ENCODE measurements around the gene C22orf39. TPM values are rescaled to one million over a fixed set of nuclear protein-coding genes. Genes with fewer than 3 reads are reported as not detected.

The C22orf39 gene, protein sequence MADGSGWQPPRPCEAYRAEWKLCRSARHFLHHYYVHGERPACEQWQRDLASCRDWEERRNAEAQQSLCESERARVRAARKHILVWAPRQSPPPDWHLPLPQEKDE
- 10 to 100 TPM; 57.4 to 85.8 TPM for total RNA-seq

DNA sequence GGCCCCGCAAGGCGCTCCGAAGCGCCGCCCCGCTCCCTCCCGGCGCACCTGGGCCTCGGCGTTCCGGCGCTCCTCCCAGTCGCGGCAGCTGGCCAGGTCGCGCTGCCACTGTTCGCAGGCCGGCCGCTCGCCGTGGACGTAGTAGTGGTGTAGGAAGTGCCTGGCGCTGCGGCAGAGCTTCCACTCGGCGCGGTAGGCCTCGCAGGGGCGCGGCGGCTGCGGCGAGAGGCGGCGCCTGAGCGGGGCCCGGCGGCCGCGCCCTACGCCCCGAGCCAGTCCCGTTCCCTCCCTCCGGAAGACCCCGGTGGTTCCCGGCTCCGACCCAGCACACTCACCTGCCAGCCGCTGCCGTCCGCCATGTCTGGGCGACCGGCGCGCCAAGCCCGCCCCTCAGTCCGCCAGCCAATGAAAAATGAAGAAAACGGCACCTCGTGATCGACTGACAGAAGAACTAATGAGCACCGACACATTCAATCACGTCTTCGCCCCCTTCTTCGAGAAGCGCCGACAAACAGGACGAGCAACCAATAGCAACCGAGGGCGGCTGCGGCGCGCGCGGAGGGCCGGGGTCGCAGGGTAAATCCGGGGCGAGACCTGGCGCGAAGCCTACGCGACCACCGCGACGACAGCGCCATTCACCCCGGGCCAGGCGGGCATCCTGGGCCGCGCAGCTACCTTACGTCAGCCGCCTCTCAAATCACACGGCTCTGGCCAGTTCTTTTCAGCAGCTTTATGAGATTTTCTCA lies at the start of gene C22orf39:
Gene C22orf39 (minus strand): TSS at position 382 of the 746 bp plus-strand sequence. CDS start 23 bp downstream, at position 359.
- H3K4me3 ChIP-seq = peak within 1 kb of the TSS; percentile 71 to 91
- under 1% methylated on average over 77 of the region's 92 CpGs for WGBS
- H3K27ac ChIP-seq = peak within 1 kb of the TSS; percentile 93 to 94
- H3K9me3 ChIP-seq = no peaks in the 10 kb centered on the region
- peak; percentile 92 for TF ChIP-seq POLR2AphosphoS5 (IDR thresholded peaks at IDR 0.05)
- TF ChIP-seq, protein P1, sequence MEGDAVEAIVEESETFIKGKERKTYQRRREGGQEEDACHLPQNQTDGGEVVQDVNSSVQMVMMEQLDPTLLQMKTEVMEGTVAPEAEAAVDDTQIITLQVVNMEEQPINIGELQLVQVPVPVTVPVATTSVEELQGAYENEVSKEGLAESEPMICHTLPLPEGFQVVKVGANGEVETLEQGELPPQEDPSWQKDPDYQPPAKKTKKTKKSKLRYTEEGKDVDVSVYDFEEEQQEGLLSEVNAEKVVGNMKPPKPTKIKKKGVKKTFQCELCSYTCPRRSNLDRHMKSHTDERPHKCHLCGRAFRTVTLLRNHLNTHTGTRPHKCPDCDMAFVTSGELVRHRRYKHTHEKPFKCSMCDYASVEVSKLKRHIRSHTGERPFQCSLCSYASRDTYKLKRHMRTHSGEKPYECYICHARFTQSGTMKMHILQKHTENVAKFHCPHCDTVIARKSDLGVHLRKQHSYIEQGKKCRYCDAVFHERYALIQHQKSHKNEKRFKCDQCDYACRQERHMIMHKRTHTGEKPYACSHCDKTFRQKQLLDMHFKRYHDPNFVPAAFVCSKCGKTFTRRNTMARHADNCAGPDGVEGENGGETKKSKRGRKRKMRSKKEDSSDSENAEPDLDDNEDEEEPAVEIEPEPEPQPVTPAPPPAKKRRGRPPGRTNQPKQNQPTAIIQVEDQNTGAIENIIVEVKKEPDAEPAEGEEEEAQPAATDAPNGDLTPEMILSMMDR (IDR thresholded peaks at IDR 0.05) = no peak
- TF ChIP-seq POLR2A (IDR thresholded peaks at IDR 0.05) = peak; percentile 76
- peak; percentile 93 for DNase-seq (ENCODE audit: low spot score)
- no peaks in the 10 kb centered on the region for H3K36me3 ChIP-seq
- intact Hi-C loops (cut with DNase I) = loop anchor here (10.0 kb wide), 1 partner anchor 153 kb away; the partner anchor contains the start of gene CLTCL1
- peaks cover 3% of the 10 kb centered on the region for H3K4me1 ChIP-seq (replicated peaks)
- no peaks in the 10 kb centered on the region for H3K27me3 ChIP-seq (replicated peaks; ENCODE audit: insufficient read depth)

DNA sequence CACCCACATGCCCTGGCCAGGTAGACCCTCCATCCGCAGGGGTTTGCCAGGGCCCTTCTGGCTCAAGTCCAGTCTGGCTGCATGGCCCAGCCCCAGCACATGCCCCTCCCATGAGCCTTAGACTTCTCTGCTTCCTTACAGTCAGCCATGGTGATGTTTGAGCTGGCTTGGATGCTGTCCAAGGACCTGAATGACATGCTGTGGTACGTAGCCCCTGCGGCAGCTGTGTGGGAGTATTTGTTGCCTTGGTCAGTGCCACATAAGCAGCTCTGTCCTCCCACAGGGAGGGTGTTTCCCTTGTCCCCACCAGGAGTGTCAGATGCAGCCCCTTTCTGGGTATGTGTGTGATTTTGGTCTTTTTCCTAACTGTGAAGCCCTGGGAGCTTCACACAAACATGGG lies 49.7 kb upstream of the C22orf39 start:
- intact Hi-C loops (cut with DNase I) = loop anchor here (10.0 kb wide), 1 partner anchor 128 kb away; no protein-coding TSS in a partner anchor
- no peak for DNase-seq (ENCODE audit: low spot score)
- no peaks in the 10 kb centered on the region for H3K36me3 ChIP-seq

DNA sequence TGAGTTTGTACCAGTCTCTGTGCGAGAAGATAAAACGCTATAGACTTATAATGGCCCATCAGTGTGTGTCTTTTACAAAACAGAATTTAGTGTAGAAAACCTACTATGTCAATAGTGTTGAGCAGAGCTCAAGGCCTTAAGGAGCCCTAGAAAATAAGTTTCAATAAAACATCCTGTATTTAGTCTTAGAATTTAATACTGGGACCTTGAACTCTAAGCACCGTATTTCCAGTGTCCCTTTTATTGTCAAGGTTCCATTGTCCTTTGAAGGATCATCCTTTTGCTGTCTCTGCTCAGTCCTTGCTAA lies 48.8 kb upstream of the C22orf39 start:
- H3K36me3 ChIP-seq = no peaks in the 10 kb centered on the region
- H3K27ac ChIP-seq = no peak overlapping the region
- H3K4me3 ChIP-seq = no peak overlapping the region
- no peaks in the 10 kb centered on the region for H3K4me1 ChIP-seq (replicated peaks)
- TF ChIP-seq POLR2A (IDR thresholded peaks at IDR 0.05) (no peak), POLR2AphosphoS5 (IDR thresholded peaks at IDR 0.05) (no peak)
- TF ChIP-seq, protein P1 (IDR thresholded peaks at IDR 0.05) = no peak
- intact Hi-C loops (cut with DNase I) = loop anchor here (10.0 kb wide), 1 partner anchor 129 kb away; no protein-coding TSS in a partner anchor
- no peaks in the 10 kb centered on the region for H3K9me3 ChIP-seq
- no peaks in the 10 kb centered on the region for H3K27me3 ChIP-seq (replicated peaks; ENCODE audit: insufficient read depth)
- no peak for DNase-seq (ENCODE audit: low spot score)
- 97% methylated on average over 3 of the region's 3 CpGs for whole genome bisulfite sequencing

More for the DNA sequence above, 49.7 kb upstream of the C22orf39 start:
- TF ChIP-seq POLR2A (IDR thresholded peaks at IDR 0.05) (no peak), POLR2AphosphoS5 (IDR thresholded peaks at IDR 0.05) (no peak)
- TF ChIP-seq, protein P1 (IDR thresholded peaks at IDR 0.05) = no peak
- no peaks in the 10 kb centered on the region for H3K9me3 ChIP-seq
- WGBS = 50% methylated on average over 3 of the region's 3 CpGs
- no peaks in the 10 kb centered on the region for H3K4me1 ChIP-seq (replicated peaks)
- no peak overlapping the region for H3K4me3 ChIP-seq
- no peak overlapping the region for H3K27ac ChIP-seq
- H3K27me3 ChIP-seq (replicated peaks; ENCODE audit: insufficient read depth) = no peaks in the 10 kb centered on the region

DNA sequence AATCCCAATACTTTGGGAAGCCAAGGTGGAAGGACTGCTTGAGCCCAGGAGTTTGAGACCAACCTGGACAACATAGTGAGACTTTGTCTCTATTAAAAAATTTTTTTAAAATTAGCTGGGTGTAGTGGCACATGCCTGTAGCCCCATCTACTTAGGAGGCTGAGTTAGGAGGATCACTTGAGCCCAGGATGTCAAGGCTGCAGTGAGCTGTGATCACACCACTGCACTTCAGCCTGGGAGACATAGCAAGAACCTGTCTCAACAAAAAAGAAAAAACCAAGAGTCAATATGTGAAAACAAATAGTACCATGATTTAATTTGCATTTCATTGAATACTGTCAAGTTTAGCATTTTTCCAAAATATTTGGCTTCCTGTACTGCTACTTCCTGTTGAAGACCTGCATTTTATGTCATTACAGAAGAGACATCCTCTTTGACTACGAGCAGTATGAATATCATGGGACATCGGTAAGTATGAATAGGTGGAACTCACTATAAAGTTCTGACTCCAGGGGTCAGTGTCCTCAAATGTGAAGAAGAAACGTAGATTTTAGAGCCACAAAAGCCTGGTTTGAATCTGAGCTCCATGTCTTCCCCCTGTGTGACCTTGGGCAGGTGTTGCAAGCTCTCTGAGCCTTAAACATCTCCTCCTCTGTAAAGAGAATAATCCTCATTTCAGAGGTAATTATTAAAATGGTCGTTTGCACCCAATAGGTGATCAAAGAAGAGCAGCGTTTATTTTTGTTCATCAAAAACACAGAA lies 48.2 kb upstream of the C22orf39 start:
- Histone ChIP-seq H3K27me3 (replicated peaks; ENCODE audit: insufficient read depth) (no peaks in the 10 kb centered on the region), H3K9me3 (no peaks in the 10 kb centered on the region), H3K4me1 (replicated peaks) (no peaks in the 10 kb centered on the region), H3K27ac (no peak overlapping the region), H3K36me3 (no peaks in the 10 kb centered on the region), H3K4me3 (no peak overlapping the region)
- DNase-seq (ENCODE audit: low spot score) = no peak
- no peak for TF ChIP-seq POLR2A (IDR thresholded peaks at IDR 0.05)
- TF ChIP-seq, protein P1 (IDR thresholded peaks at IDR 0.05) = peak in 3 of 4 experiments; percentile 24 to 36 (median 34)
- no peak for TF ChIP-seq POLR2AphosphoS5 (IDR thresholded peaks at IDR 0.05)
- 69% methylated on average over 5 of the region's 5 CpGs for WGBS
- intact Hi-C loops (cut with DNase I) = loop anchor here (10.0 kb wide), 1 partner anchor 129 kb away; no protein-coding TSS in a partner anchor

Measured in prostate gland (tissue), 2 donors.